HG02981 (cell line): ENCODE results near the gene RPS21.
"Not testable (repeated sequence)": the region's sequence is repeated elsewhere in the genome, so short reads cannot be mapped to it uniquely, and the experiment has no call there.

Experiments used
- ATAC-seq: cut with Tn5 transposase; IDR thresholded peaks from one replicate; pipeline ENCODE4 v1.9.1; 2021; ENCODE audit warnings: mild to moderate bottlenecking, moderate library complexity; ENCODE audit not compliant: unreplicated experiment

RPS21 gene

DNA sequence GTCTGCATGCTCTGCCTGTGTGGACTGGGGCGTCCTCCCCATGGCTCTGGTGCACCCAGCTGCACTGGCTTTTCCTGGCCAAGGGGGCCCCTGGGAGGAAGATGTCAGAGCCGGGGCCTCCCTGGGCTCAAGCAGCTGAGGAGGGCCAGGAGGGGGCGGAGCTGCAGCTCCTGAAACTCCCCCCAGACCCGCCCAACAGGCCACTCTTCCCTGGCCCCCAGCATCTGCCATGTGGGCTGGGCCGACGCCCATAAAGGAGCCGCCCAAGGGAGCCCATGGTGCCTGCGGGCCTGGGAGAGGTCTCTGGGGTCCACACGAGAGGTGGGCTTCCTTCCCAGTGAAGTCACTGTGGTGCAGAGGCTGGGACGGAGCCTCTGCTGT lies 36.4 kb downstream of the RPS21 start:
- no peak for ATAC-seq

DNA sequence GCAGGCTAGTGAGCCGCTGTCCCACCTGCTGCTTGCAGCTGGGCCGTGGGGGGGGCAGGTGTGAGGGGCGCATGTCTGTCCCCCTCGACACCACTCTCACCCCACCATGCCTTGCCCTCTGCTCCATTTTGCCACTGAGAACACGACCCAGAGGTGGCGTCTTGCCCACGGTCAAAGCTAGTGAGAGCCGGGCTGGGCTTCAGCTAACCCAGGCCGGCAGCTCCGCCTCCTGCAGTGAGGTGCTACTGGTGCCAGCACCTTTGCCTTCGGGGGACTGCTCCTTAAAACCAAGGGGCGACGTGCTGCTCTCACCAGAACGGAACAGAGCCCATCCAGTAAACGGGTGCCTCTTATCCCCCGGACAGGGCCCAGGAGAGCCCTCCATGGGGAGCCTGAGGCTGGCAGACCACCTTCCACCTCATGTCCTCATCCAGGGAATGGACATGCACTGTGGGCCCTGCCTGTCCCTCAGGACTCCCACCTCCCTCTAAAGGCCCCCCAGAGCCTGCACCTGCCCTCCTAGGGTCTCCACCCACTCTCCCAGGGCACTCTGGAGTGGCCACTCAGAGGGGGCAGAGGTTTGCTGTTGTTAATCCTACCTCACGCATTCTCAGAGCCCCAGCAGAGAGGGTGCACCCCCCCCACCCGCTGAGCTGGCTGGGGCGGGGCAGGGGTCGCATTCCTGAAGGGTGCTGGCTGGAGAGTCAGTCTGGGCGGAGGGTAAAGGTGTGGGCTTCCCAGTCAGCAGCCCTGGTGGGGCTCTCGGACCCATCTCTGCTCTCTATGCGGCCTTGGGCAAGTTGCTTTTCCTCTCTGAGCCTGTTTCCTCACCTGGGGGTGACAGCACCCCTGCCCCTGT lies 37.6 kb downstream of the RPS21 start:
- ATAC-seq = no peak

DNA sequence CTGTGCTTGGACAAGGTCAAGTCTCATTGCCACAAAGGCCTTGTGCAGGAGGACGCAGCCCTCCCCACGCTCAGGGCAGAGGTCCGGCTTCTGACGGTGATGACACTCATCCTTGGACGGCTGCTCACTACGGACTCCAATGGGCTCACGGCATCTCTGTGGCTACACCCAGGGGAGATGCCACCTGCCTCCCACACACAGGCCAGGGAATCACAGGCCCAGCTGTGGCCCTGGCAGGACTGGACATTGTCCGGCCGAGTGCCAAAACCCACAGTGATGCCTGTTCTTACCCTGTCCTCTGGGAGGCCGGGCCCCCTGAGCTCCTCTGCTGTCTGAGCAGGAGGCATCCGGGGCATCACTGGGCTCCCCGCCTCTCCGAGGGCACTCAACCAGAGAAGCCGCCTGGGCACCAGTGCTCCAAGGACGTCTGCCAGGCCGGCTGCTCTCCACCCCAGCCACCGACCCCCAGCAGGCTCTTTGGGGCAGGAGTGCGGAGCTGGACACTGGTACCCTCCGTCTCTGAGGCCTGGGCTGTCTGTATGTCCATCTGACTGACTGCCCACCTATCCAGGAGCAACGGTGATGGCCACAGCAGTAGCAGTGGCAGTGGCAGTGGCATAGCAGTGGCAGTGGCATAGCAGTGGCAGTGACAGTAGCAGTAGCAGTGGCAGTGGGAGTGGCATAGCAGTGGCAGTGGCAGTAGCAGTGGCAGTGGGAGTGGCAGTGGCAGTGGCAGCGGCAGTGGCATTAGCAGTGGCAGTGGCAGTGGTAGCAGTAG lies 38.6 kb downstream of the RPS21 start:
- ATAC-seq = no peak

DNA sequence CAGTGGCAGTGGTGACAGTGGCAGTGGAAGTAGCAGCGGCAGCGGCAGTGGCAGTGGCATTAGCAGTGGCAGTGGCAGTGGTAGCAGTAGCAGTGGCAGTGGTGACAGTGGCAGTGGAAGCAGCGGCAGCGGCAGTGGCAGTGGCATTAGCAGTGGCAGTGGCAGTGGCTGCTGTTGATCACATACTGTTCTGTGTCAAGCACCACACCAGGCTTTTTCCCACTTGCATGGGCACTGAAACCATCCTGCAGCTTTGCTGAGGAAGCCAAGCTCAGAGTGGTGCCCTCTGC lies 39.1 kb downstream of the RPS21 start:
- ATAC-seq = not testable (repeated sequence)

DNA sequence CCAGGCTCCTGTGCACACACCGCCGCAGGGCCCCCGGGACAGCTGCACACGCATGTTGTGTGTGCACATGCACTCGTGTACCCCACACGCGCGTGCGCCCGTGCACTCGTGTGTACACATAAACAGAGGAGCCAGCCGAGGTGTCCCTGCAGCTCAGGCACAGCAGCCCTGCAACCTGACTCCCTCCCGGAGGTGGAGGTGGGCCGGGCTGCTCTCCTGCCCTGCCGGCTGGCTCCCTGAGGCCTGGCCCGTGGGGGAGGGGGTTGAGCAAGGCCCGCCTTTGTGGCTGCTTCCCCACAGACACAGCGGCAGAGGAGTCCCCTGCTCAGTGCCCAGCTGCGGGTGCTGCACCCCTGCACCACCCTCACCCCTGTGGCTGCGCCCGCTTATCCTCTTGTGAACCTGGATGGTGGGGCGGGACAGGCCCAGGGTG lies 39.8 kb downstream of the RPS21 start:
- ATAC-seq = no peak

DNA sequence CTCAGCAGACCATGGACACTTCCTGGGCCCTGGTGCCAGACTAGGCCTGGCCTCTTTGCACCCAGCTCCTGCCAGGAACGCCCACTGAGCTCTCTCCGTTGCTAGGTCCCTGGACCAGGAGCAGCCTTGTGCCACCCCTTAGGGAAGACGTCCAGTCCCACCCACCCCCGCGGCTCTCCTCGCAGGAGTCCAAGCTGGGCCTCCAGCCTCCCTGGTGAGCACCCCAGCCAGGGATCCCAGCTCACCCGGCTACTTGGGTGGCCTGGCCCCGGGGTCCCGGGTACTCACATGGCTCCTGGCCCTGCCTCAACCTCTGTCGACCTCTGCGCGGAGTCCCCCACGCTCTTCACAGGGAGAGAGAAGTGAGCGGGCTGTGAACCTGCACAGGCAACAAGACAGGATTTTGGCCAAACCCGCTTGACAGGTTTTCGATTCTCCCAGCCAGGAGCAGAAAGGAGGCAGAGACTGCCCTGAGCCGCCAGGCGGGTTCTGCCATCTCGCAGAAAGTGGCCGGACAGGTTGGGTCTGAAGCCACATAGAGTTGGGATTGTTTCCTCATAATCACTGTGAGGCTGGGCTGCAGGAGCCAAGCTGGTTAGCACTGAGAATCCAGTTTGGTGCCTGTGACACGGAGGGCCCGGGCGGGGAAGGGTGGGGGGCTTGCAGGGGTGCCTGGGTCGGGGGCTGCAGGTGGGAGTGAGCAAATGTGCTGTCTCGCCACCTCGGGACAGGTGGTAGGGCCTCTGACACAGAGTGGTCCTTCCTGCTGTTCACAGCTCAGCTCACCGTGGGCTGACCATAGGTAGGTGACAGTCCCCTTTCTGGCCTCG lies 40.5 kb downstream of the RPS21 start, which contains the start of gene RBBP8NL:
RBBP8NL (minus strand) TSS at position 368 of the 830 bp plus-strand sequence. CDS start 7,892 bp downstream, outside the sequence.
- ATAC-seq = no peak

DNA sequence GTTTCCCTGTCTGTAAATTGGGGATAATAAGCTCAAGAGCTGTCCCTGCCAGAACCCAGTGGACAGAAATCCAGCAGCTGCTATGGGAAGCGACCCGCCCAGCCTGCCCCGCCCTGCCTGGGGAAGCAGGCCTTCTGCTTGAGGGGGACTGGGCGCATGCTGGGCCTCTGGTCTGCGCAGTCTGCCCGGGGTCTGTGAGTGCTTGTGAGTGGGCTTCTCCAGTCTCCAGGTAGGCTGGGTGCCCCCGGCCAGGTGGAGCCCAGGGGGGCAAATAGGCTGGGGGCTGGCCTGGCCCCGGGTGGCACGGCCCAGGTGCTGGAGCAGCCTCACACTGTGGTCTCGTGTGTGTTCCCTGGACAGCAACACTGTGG lies 41.1 kb downstream of the RPS21 start:
- no peak for ATAC-seq

DNA sequence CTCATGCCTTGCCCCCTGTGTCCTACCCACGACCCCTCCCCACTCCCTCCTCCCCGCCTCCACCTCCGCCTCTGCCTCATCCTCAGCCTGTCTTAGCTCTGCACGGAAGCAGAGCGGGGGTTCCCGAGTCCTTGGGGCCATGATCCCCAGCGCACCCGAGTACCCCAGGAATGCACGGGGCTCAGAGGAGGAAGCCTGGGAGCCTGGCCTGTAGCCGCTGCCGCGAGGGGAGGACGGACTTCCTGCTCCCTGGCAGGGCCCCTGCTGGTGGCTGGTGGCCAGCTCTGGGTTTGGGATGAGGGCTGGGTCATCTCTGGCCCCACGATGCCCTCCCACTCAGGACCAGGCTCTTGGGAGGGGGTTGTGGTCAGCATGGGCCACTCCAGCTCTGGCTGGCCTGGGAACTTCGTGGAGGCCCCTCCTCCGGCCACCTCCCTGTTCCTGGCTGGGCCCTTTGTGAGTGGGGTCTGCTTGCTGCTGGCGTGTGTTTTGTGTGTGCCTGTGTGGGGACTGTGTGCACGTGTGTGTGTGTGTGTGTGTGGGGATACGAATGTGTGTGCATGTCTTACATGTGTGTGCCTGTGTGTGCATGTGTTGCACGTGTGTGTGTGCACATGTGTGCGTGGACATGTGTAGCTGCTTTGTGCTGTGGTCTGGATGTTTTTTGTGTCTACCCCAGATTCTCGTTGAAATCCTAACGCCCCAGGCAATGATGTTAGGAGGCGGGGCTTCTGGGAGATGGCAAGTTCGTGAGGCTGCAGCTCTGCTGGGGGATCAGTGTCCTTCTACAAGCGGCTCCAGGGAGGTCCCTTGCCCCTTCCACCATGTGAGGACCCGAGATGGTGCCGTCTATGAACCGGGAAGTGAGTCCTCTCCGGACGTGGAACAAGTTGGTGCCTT lies 41.7 kb downstream of the RPS21 start:
- ATAC-seq = no peak

DNA sequence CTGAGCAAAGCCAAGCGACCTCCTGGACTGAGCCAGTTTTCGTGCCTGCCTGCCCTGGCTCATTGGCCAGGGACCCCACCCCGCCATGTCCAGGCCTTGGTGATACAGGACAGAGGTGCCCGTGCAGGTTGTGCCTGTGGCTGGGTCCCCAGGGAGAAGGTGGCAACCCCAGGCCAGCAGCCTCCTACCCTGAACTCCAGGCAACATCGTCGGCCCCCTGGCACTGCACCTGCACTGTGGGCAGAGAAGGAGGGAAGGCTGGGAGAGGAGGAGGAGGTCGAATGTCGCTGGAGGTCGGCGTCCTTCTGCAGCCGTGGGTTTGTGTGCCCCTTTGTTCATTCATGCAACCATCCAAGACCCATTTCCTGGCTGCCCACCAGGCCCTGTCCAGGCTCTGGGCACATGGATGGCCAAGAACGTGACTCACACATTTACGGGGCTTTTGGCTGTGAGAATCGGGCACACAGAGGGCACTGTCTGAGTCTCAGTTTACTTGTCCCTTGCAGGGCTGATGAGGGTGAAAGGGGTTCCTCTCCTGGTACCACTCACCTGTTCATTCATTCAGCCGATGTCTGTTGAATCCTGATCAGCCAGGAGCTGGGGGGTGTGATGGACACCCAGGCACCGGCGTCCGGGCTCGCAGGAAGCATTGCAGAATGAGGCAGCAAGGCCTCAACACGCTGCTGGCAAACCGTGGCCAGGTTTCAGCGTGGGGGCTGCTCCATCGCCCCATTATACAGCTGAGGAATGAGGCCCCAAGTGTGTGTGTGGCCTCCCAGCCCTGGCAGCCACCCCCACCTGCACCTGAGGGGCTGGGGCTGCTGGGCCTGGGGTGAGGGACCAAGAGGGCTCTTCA lies 42.8 kb downstream of the RPS21 start:
- no peak for ATAC-seq

DNA sequence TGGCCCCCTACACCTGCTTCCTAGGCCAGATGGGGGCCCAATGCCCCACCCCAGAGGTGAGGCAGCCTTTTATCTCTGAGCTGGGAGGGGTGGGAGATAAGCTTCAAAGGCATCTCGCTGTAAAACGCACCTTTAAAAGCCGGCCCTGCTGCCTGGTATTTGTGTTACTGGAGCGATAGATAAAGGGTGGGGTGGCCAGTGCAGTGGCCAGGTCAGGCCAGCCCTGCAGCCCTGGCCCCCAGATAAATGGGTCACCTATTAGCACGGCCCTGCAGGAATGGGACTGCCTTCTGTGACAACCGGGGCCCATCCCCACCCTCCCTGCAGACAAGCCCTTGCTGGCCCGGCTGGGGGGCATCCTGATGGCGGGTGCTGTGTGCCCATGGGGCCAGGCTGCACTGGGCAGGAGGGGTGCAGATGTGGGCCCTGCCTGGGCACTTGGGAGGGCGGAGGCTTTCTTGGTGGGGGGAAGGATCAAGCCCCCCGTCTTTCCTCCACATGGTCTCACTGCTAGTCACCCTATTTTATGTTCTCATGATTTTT lies 43.5 kb downstream of the RPS21 start:
- ATAC-seq = no peak

DNA sequence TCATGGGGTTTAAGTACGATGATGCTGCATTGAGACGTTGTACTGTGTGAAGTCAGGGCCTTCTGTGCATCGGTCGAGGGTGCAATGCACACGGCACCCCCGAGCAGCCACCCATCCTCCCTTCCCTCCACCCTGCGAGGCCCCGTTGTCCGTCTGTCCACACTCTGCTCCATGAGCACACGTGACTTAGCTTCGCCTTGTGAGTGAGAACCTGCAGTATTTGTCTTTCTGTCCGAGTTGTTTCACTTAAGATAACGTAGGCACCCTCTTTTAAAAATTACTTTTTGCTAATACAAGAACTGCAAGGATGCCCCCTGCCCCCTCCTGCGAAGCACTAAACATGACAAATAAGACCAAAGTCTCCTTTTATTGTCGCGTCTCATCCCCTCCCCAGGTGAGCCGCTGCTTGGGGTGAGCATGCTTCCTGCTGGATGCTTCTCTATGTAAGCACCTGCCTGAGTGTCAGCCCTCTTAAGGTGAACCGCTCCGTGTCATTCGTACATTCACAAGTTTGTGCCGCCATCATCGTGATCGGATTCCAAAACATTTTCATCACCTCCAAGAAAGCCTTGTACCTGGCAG lies 44.1 kb downstream of the RPS21 start:
- no peak for ATAC-seq

DNA sequence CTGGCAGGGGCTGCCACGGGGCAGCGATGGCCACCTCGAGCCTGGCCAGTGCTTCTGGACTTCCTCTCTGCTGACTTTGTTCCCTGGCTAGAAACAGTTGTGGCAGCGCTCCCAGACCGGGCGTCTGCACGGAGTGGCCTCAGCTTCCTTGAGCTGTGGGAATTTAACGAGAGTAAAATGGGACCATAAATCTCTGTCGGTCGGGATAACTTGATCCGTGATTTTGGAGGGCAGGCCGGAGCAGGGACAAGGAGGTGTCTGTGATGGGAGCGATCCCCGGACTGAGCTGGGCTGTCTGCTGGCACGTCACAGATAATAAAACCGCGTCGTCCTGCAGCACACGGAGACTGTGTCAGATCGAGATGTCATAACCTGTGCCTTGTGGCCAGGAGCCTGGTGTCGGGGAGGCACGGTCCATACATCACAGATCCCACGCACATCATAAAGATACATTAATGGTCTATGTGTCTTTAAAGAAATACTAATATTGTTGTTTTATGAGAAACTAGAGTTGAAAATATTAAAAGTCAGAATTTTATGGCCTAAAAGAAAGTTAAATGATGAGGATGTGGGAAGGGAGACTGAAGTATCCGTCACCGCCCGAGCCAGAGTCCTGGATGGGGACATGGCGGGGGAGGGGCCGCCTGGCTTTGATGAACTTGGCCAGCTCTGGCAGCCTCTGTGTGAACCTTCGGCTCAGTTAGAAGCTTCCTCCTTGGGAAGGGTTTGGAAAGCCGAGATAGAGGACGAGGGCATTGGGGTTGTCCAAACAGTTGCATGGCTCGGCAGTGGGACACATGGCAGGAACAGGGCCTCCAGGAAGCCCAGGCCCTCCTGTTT lies 47.0 kb downstream of the RPS21 start:
- no peak for ATAC-seq

DNA sequence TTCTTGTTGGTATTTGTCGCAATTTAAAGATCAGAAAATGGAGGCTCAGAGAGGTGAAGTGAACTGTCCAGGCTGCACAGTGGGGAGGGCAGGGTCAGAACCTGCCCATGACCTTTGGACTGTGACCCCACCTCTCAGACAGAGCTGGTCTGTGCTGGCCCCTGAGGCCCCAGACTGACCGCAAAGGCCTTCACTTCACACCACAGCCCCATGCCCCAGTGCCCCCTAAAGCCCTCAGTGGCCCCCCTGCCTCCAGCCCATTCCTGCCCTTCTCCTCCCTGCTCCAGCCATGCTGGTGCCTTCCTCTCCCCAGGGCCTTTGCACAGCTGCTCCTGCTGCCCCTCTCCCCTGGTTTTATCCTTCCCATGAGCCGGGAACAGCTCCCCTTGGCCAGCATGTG lies 49.8 kb downstream of the RPS21 start:
- ATAC-seq = no peak

DNA sequence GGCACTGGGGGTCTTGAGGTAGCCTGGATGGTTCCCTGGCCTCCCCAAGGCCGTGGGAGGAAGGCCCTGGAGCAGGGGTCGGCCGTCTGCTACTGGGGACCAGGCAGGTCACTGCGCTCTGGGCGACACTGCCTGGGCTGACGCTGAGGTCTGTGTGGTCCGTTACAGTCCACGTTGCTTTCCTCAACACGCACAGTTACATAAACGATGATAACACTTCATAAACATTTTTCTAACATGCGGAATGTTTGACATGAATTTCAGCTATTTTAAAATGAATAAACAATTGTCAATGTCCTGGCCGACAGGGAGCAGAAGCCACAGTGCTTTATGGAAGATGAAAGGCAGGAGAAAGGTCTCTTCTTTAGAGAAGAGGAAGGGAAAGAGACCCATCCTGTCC lies 50.6 kb downstream of the RPS21 start:
- no peak for ATAC-seq

DNA sequence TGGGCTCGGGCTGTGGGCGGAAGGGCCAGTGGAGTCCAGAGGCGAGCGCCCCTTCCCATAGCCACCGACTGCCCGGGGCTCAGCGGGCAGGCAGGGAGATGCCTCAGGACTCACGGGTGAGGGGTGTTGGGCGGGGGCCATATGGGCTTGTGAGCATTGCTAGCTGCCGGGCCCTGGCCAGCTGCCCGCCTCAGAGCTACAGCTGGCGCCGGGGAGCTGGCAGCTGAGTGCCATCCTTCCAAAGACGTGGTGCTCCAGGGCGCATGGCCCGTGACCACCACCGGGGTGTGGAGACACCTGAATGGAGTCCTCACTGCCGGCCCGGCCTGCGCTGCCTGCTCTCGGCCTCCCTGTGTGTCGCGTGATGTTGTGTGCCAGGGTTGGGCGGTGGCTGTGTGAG lies 51.0 kb downstream of the RPS21 start:
- ATAC-seq = no peak
